GM19035 (cell line): Measurements from ENCODE around the gene CNTN1.
A peak's percentile ranks its signal among the peaks of the same experiment; 100 is the strongest.
"Not testable (repeated sequence)": the region's sequence is repeated elsewhere in the genome, so short reads cannot be mapped to it uniquely, and the experiment has no call there.

Experiments
- ATAC-seq: cut with Tn5 transposase; IDR thresholded peaks from one replicate; pipeline ENCODE4 v1.9.1; 2021; ENCODE audit not compliant: unreplicated experiment

Gene CNTN1

DNA sequence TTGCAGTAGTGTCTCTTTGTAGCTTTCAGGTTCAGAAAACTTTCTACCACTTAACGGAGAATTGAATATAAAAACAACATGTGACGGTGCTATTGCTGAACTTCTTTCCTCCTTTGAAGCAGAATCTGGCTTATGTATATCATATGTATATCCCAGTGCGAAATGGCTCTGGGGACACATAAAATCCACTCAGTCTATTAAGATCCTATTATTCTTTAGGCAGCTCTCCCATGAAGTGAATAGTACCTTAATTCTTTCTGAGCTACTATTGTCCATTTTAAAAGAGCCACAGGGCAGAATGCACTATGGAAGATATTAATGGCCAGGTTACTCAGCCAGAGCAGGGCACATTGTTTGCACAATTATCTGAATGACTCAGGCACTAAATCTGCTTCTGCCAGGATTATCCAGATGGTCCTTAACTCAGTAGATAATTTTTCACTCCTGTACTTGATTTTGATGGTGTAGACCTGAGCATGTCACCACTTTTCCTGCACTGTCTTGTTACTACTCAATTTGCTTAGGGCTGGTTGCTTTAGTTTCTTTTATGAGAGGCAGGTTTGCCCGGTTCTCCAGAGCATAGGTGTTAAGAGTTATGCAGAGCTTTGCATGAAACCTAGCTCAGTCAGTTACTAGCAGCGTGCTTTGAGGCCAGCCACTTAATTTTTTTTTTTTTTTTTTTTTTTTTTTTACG lies 5.5 kb downstream of the CNTN1 start:
- no peak for ATAC-seq

DNA sequence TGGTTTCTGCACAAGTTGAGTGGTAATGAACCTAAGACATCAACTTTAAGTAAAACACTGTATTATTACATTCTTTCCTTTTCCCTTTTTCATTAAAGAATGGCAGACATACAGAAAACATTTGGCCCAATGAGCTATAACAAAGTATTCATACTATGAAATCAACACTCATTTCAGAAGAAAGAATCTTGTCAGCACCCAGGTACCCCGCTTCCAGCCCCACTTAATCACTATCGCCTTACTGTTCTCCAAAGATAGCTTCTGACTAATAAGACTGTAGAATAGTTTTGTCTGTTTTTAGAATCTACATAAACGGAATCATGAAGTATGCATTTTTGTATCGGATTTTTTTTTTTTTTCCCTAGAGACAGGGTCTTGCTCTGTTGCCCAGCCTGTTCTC lies 9.5 kb downstream of the CNTN1 start:
- peak; percentile 58 for ATAC-seq

DNA sequence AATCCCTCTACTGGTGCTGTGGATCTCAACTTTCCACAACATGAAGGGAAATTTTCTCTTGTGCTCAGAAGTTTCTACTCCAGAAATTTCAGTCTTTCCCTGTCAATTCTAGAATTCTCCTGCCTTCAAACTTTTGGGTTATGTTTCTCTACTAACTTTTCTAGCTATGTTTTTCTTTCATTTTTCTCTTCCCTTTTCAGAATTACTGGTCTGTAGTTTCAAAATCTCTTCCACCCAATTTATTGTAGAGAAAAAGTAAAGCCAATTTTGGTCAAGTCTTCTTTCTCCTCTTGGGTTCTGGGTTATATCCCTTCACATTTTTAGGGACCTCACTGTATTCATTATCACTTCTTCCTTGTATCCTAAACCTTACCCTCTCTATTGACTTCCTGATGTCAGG lies 18.9 kb downstream of the CNTN1 start:
- ATAC-seq = no peak

DNA sequence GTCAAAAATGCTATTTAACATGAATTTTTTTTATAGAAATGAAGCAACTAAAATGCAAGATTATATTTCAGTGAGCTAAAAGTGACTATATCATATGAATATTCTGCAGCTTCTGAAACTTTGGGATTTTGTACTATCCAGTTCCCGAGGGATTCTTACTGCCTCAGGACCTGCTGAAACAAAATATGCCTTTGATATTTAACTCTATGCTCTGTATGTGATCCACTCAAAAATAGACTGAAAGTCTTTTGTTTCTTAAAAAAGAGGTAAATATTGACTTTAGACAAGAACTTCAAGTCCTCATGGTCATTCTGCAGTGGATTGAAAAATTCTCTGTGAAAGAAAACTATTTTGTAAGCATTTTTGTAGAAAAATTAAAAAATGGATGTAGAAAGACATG lies 22.4 kb downstream of the CNTN1 start:
- no peak for ATAC-seq

DNA sequence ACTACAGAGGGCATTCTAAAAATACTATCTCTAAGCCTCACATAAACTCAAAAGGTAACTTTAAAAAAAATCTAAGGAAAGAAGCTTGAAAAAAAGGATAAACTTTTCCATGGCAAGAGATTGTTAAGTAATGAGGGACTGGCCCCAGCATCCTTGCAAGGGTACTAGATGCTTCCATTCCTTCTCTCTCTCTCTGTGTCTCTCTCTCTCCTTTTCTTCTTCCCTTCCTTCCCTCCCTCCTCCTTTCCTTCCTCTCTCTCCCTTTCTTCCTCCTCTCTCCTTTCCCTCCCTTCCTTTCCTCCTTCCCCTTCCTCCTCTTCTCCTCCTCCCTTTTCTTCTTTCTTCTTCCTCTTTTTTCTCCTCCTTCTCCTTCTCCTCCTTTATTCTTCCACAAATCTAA lies 23.8 kb downstream of the CNTN1 start:
- no peak for ATAC-seq

DNA sequence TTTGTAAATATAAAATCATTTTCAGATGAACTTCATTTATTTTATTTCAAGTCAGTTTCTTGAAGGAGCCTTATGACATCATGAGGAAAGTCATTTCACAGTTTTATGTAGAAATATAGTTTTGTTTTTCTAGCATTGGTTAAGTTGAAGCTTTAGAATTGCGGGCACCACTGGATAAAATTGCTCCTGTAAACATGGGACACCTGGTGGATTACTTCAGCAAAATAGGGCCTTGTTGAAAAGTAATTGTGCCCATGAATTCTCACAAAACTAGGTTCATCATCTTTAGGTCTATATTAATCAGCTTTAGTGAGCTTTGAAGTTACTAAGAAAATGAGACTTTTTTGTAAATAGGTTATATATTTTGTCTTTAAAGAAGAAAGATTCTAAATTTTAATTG lies 25.3 kb downstream of the CNTN1 start:
- ATAC-seq = no peak

DNA sequence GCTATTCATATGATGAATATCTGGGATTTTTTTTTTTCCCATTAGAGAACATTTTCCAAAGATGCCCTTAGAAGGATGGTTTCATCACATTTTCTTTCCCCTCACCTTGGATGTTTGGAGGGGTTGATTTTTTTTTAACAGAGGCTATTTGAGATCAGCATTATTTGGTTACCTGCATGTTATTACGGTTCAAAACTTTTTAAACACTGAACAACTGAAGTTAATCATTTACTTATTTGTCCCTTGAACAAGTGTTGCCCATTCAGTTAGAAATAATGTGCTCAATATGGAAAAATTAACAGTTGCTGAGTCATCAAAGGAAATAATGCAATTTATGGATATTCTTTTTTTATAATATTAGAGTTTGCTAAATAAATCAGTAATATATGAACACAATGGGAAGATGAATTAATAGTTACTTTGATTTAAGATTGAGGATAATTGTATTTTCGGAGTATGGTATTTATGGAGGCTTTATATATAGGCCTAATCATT lies 26.7 kb downstream of the CNTN1 start:
- no peak for ATAC-seq

DNA sequence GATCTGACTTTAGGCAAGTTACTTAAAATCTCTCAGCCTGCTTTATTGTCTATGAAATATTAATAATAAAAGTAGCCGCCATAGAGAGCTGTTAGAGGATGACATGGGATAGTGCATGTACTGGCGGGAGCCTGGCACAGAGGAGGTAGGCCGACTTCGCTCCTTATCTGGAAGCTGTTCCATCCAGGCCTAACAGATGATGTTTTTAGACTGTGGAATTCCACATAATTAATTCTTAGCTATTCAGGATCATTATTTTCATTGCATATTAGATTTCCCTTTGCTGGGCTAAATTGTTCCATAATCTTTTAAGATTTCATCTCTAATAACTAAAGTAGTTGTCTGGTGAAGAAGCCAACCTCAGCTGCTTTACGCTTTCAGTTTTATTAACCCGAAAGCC lies 30.8 kb downstream of the CNTN1 start:
- ATAC-seq = no peak

DNA sequence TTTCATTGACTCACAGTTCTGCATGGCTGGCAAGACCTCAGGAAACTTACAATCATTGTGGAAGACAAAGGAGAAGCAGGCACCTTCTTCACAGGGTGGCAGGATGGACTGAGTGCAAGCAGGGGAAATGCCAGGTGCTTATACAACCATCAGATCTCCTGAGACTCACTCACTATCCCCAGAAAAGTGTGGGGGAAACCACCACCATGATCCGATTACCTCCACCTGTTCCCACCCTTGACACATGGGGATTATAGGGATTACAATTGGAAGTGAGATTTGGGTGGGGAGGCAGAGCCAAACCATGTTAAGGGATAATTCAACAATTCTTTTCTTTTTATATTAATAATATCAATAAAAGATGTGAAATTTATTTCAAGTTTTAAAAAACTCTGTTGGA lies 34.1 kb downstream of the CNTN1 start:
- ATAC-seq = no peak

DNA sequence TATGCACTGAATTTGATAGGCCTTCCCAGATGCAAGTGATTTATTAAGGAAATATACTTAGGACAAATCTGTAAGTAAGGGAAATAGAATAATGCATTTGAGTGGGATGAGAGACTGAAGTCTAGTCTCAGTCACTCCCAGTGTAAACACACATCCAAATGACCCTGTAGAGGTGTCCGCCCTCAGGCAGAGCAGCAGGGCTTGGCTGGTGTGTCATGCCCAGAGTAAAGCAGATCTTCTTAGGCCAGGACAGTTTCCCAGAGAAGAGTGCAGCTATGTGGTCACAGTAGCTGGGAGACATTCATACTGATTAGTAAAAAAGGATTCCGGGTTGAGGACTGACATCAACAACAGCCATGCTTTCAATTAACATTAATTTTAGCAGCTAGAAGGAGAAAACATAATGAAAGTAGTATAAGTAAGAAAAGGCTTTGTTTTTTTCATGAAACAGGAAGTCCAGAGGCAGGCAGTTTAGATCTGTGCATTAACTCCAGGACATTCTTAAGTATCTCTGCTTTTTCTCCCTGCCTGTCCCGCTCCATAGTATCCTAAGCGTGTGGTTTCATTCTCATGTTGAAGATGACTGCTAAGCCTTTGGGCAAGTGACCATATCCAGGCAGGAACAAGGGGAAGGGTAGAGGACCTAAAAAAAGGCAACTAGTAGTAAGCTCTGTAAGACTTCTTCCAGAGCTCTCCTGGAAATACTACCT lies 35.7 kb downstream of the CNTN1 start:
- no peak for ATAC-seq

DNA sequence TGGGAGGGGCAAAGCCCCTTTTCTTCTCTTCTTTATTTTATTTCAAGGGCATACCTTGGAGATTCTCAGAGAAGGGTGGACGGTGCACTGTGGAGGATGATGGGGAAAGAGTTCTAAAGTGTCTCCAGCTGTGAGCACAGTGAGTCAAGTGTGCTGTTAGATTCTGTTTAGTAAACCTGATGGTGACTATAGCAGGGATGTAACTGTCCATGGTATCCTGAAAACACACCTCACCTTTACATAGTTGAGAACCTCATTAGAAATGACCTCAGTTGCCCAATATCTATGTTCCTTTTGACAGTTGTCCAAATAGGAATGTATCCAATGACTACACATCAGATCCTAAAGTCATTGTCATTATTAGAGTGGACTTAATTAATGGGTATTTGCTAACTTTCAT lies 38.0 kb downstream of the CNTN1 start:
- ATAC-seq = no peak

DNA sequence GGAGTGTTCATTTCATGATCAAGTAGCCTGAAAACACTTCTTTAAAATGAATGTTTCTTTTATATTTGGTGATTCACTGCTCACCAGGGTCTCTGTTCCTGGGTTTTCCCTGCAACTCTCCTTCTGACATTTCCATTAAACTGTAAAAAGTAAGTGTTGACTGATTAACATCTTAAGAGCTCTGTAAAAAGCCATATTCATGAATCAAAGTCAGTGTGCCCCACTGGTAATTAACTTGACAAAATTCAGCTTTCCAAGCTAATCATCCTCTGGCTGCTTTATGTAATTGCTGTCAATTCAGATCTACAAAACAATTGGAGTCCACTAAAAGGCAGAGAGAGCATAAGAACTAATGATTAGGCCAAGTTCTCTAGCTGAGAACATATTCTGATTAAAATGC lies 41.6 kb downstream of the CNTN1 start:
- ATAC-seq = no peak

DNA sequence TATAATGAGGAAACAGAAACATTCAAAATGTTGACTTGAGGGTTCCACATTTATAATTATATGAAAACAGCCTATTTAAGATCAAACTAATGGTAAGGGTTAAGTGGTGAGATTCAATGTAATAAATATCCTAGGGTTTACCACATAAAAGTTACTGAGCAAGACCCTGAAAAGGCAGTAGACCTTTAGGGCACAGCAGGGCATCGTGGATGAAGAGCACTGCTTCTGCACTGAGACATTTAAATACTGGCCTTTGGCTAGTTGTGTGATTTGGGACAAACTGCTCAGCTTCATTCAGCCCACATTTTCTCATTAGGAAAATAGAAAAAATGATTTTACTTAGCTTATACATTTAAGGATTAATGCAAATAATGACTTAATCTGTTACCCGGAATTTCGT lies 42.0 kb downstream of the CNTN1 start:
- ATAC-seq = no peak

DNA sequence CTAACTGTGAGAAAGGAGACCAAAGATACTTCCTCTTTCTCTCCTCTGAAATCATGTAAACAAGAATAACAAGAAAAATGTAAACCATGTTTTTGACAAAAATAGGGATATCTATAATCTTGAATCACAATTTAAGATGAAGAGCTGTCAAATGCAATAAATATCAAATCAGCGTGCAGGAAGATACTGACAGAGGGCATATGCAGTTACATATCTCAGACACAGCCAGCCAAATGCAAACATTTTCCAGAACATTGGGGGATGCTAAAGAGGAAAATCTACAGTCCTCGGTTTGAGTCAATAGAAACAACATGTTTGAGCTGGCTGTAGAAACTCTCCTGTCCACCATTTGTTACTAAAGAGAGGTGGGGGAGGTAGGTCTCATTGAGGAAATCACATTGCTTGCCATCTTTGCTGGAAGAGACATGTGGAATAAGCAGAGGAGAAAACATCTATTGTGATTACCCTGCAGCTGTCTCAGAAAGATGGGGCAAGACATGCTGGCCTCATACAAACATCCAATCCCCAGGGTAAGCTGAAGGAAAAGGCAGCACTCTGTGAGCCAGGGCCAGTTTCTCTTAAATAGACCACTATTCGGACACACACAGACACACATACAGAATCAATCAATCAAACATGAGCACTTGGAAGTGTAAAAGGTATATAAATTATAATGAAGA lies 43.5 kb downstream of the CNTN1 start:
- ATAC-seq = no peak

DNA sequence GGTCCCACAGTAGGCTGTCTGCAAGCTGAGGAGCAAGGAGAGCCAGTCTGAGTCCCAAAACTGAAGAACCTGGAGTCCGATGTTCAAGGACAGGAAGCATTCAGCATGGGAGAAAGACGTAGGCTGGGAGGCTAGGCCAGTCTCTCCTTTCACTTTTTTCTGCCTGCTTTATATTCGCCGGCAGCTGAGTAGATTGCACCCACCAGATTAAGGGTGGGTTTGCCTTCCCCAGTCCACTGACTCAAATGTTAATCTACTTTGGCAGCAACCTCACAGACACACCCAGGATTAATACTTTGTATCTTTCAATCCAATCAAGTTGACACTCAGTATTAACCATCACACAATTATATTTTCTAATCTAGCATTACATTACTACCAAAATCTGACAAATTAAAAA lies 45.2 kb downstream of the CNTN1 start:
- ATAC-seq = not testable (repeated sequence)

DNA sequence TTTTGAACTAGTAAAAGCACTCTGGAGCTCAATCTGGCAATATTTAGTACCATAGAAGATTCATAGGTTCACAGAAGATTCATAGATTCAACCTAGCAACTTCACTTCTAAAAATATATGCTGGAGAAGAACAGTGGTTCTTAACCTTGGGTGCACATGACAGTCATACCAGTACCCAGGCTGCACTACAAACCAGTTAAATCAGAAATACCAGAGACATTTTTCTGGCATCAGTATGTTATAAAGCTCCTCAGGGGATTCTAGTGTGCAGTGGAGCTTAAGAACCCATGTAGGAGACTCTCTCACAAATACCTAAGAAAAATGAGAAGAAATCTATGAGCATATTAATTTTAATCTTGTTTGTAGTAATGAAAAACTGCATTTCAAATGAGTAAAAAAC lies 46.6 kb downstream of the CNTN1 start:
- no peak for ATAC-seq

DNA sequence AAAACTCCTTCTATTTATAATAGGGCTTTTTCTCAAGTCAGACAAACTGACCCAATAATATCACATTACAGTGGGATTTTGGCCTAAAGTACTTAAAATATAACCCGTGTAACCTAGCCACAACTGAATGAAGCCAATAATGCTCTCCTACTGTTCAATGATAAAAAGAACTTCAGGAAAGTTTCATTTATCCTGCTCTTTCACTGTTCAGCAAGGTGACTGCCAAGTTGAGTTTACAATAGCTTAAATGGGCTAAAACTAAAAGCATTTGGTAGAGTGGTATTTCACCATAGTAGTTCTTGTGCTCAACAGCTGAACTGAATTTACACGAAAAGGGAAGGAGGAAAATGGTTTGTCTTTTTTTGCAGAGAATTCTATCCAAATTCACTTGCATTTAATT lies 49.8 kb downstream of the CNTN1 start:
- no peak for ATAC-seq

DNA sequence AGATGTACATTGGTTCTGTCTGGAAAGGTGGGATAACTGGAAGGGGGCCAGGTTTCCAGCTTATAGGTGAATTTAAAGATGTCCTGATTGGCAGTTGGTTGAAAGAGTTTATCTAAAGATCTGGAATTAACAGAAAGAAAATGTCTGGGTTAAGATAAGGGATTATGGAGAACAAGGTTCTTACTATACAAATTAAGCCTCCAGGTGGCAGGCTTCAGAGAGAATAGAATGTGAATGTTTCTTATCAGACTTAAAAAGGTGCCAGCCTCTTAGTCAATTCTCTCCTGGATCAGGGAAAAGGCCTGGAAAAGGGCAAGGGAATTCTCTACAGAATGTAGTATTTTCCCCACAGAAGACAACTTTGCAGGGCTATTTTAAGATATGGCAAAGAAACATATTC lies 53.1 kb downstream of the CNTN1 start:
- ATAC-seq = no peak

DNA sequence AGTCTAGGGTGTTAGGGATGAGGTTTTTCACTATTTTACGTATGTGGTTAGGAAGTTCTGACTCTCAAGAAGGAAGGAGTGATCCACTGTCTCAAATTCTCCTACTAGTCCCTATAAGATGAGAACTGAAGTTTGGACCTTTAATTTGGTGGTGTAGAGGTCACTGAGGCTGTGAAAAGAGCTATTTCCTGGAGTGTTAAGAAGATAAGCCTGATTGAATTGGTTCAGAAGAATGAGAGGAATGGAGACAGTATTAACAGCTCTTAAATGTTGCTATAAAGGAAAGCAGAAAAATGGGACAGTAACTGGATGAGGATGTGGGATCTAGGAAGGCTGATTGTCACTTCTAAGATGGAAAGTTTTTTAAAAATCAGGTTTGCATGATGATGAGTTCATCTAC lies 57.6 kb downstream of the CNTN1 start:
- no peak for ATAC-seq

DNA sequence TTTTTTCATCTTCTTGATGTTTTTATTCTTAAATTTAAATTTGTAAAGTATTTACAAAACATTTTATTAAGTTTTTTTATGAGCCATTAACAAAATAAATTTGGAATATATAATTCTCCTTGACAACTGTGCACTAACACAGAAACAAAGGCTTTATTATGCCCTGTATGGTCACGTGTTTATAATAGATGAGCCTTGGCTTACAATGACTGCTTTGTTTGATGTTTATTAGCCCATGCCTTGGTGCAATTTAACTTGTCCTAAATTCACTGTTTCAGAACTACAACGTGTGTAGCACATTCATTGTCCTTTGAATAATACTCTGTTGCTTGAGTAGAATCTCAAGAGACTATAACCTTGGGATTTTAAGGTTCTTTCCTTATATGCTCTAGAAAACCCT lies 59.8 kb downstream of the CNTN1 start:
- no peak for ATAC-seq

DNA sequence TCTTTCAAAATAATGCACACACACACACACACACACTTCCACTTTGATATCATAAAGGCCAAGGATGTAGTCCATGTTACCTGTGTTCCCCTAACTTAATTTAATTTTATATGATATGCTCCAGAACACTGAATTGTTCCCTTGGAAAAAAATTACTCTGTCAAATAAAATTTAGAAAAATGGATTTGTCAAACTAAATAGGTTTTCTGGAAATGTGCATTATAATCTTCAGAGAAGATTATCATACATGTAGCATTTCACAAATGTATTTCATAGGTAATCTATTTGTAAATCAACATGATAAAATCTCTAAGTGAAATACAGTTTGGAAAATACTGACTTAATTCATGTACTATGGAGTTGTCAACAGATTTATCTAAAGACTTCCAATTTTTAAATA lies 68.6 kb downstream of the CNTN1 start:
- no peak for ATAC-seq

DNA sequence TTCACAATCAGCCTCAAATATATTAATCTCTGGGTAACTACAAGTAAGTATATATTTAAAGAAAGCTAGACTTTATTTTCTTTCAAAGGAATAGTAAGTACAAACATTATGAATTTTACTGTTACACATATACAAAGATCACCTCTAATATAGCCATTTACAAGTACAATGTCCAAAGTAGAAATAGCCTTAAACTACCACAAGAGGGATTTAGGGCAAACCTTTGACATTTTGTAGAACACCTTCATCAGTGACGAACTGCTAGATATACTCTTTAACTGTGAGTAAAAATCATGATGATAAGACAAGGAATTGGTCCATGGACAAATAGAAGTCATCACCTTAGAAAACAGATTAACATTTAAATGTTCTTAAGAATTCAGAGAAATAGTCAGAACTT lies 69.8 kb downstream of the CNTN1 start:
- no peak for ATAC-seq
